ENCODE data around the gene SYT3. TPM values are rescaled to one million over a fixed set of nuclear protein-coding genes. Genes with fewer than 3 reads are reported as not detected.

The SYT3 gene
- total RNA-seq, 6 donors from 2014 or later: 0.67 to 3.6 (median 1.4) TPM; not detected in 1

- DNase-seq (peak in 1 of 2 donors; percentile 83), ATAC-seq (ENCODE audit: low FRiP score in 2 of 2) (no peak)
- peaks cover 0 to 37% (median 27%) of the 10 kb centered on the region in 4 donors for H3K27me3 ChIP-seq
- no peak overlapping the region for H3K27ac ChIP-seq
- 7% methylated on average over 3 to 22 of the region's 56 CpGs for WGBS, 2 donors
- TF ChIP-seq POLR2AphosphoS5 (IDR thresholded peaks at IDR 0.05) (no peak), POLR2A (IDR thresholded peaks at IDR 0.05) (no peak), EP300 (IDR thresholded peaks at IDR 0.05) (no peak), CTCF (IDR thresholded peaks at IDR 0.05) (no peak)
- peaks cover 4 to 25% (median 8%) of the 10 kb centered on the region in 4 donors for H3K4me1 ChIP-seq
- no peak overlapping the region for H3K4me3 ChIP-seq
- no peaks in the 10 kb centered on the region for H3K9me3 ChIP-seq
- H3K36me3 ChIP-seq: no peaks in the 10 kb centered on the region
These were observed 27.6 kb upstream of the SYT3 start for GRCh38 chr19:50667177-50667758.

GRCh38 chr19:50666346-50667176 lies 26.9 kb upstream of the SYT3 start:
- Histone ChIP-seq H3K4me1 (peaks cover 4 to 25% (median 8%) of the 10 kb centered on the region in 4 donors), H3K36me3 (no peaks in the 10 kb centered on the region), H3K27ac (no peak overlapping the region), H3K27me3 (peaks cover 0 to 37% (median 27%) of the 10 kb centered on the region in 4 donors), H3K4me3 (no peak overlapping the region), H3K9me3 (no peaks in the 10 kb centered on the region)
- WGBS, 2 donors: 9 to 73% methylated on average over 6 to 10 of the region's 47 CpGs
- ATAC-seq (ENCODE audit: low FRiP score in 2 of 2) (no peak), DNase-seq (peak in 1 of 2 donors; percentile 78)
- TF ChIP-seq CTCF (IDR thresholded peaks at IDR 0.05) (no peak), POLR2A (IDR thresholded peaks at IDR 0.05) (no peak), POLR2AphosphoS5 (IDR thresholded peaks at IDR 0.05) (no peak), EP300 (IDR thresholded peaks at IDR 0.05) (no peak)

GRCh38 chr19:50664204-50664603 lies 24.5 kb upstream of the SYT3 start:
- no peak for DNase-seq
- Histone ChIP-seq H3K4me1 (peaks cover 4 to 31% (median 10%) of the 10 kb centered on the region in 4 donors), H3K4me3 (no peak overlapping the region), H3K36me3 (no peaks in the 10 kb centered on the region), H3K27me3 (peaks cover 0 to 49% (median 29%) of the 10 kb centered on the region in 4 donors), H3K9me3 (no peaks in the 10 kb centered on the region), H3K27ac (no peak overlapping the region)
- ATAC-seq (ENCODE audit: low FRiP score in 2 of 2): no peak
- TF ChIP-seq CTCF (IDR thresholded peaks at IDR 0.05) (no peak), POLR2AphosphoS5 (IDR thresholded peaks at IDR 0.05) (no peak), POLR2A (IDR thresholded peaks at IDR 0.05) (no peak), EP300 (IDR thresholded peaks at IDR 0.05) (no peak)
- 85 to 88% methylated on average over 6 of the region's 6 CpGs for WGBS, 2 donors

- WGBS, 2 donors: 87 to 94% methylated on average over 1 of the region's 1 CpG
- H3K27me3 ChIP-seq: peaks cover 0 to 49% (median 29%) of the 10 kb centered on the region in 4 donors
- no peak for DNase-seq
These were observed 23.8 kb upstream of the SYT3 start for GRCh38 chr19:50663482-50663790.

More at GRCh38 chr19:50663482-50663790, 23.8 kb upstream of the SYT3 start:
- no peak overlapping the region for H3K4me3 ChIP-seq
- peaks cover 6 to 37% (median 15%) of the 10 kb centered on the region in 4 donors for H3K4me1 ChIP-seq
- no peak for ATAC-seq (ENCODE audit: low FRiP score in 2 of 2)
- no peaks in the 10 kb centered on the region for H3K9me3 ChIP-seq
- no peaks in the 10 kb centered on the region for H3K36me3 ChIP-seq
- TF ChIP-seq EP300 (IDR thresholded peaks at IDR 0.05) (no peak), POLR2AphosphoS5 (IDR thresholded peaks at IDR 0.05) (no peak), CTCF (IDR thresholded peaks at IDR 0.05) (no peak), POLR2A (IDR thresholded peaks at IDR 0.05) (no peak)
- no peak overlapping the region for H3K27ac ChIP-seq

All from upper lobe of left lung (tissue), 6 donors.